Measurements from ENCODE around the gene POM121L2. TPM values are rescaled to one million over a fixed set of nuclear protein-coding genes. Genes with fewer than 3 reads are reported as not detected.

Gene POM121L2
- total and polyA plus RNA-seq, 2 of the 13 experiments (the other 11 are each of a cell fraction or from before 2014, with no cell fraction given) = not detected

DNA sequence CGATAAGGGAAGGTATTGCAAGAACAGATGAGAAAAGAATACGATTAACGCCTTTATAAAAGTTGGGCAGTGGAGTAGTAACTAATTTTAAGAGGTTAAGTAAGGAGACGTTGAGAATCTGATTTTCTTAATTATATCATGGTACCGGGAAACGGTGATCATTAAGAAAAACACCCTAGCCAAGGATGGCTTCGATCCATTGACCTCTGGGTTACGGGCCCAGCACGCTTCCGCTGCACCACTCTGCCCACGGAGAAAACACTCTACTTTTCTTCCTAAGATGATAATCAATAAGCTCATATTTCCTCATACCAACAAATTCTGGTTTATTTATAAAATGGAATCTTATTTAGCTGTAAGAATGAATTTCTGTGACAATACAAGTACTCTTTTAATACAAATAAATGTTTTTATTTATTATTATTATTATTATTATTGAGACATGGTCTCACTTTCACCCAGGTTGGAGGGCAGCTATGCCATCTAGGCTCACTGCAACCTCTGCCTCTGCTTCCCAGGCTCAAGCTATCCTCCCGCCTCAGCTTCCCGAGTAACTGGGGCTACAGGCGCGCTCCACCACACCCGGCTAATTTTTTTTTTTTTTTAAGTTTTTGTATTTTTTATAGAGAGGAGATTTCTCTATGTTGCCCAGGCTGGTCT, 8.3 kb downstream of the POM121L2 start:
- no peaks in the 10 kb centered on the region for H3K36me3 ChIP-seq (replicated peaks in 1 of 2; ENCODE audit: control insufficient read depth in 1 of 2, insufficient read depth in 2 of 2, low read length in 2 of 2)
- H3K79me2 ChIP-seq (ENCODE audit: insufficient read depth, low read length) = no peaks in the 10 kb centered on the region
- H4K20me1 ChIP-seq (ENCODE audit: insufficient read depth, low read length) = no peaks in the 10 kb centered on the region
- 0 out of 5 replicates have a peak, but pooled peaks cover 0 to 1% of the 10 kb centered on the region in 2 experiments for H3K27me3 ChIP-seq (ENCODE audit: control insufficient read depth in 1 of 2, insufficient read depth in 2 of 2, low read length in 2 of 2)
- no peak overlapping the region for H2AFZ ChIP-seq (ENCODE audit: low read length)
- no peak overlapping the region for H3K27ac ChIP-seq (ENCODE audit: extremely low read length, insufficient read depth, low read length)
- no peak for FAIRE-seq
- intact Hi-C loops (cut with micrococcal nuclease; ENCODE audit: unreplicated experiment) (no loop called here), in situ Hi-C loops (cut with HindIII; ENCODE audit: extremely low pct_ligation_motif_present, low pct_unique_long_range_greater_than_20kb) (no loop called here)
- peaks cover 6% of the 10 kb centered on the region; the same call in 1 of the 2 replicates for H3K4me1 ChIP-seq (ENCODE audit: insufficient read depth, low read length)
- H3K9me3 ChIP-seq (ENCODE audit: low read length) = no peaks in the 10 kb centered on the region
- no peak for DNase-seq (ENCODE audit: low spot score)
- 60% methylated on average over 16 of the region's 16 CpGs for WGBS (ENCODE audit: low lambda C conversion rate)
- no peak overlapping the region for H3K4me2 ChIP-seq (ENCODE audit: low read depth, low read length)
- ChIA-PET POLR2A (no interaction called here), CTCF (ENCODE audit: low intra/inter-chr PET ratio, low total read pairs) (no interaction called here)
- TF ChIP-seq, protein P1, sequence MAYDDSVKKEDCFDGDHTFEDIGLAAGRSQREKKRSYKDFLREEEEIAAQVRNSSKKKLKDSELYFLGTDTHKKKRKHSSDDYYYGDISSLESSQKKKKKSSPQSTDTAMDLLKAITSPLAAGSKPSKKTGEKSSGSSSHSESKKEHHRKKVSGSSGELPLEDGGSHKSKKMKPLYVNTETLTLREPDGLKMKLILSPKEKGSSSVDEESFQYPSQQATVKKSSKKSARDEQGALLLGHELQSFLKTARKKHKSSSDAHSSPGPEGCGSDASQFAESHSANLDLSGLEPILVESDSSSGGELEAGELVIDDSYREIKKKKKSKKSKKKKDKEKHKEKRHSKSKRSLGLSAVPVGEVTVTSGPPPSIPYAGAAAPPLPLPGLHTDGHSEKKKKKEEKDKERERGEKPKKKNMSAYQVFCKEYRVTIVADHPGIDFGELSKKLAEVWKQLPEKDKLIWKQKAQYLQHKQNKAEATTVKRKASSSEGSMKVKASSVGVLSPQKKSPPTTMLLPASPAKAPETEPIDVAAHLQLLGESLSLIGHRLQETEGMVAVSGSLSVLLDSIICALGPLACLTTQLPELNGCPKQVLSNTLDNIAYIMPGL (CRISPR knock-in tag; IDR thresholded peaks at IDR 0.05; ENCODE audit: borderline replicate concordance in 1 of 2, low read depth in 1 of 2) = 0 out of 4 replicates have a peak, but pooled peaks of 1 of the 2 experiments have one; percentile 20
- TF ChIP-seq ZNF24 (IDR thresholded peaks at IDR 0.05) = peak; percentile 91
- TF ChIP-seq, protein P2, sequence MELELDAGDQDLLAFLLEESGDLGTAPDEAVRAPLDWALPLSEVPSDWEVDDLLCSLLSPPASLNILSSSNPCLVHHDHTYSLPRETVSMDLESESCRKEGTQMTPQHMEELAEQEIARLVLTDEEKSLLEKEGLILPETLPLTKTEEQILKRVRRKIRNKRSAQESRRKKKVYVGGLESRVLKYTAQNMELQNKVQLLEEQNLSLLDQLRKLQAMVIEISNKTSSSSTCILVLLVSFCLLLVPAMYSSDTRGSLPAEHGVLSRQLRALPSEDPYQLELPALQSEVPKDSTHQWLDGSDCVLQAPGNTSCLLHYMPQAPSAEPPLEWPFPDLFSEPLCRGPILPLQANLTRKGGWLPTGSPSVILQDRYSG (CRISPR knock-in tag; IDR thresholded peaks at IDR 0.05) = no peak
- 0 out of 2 replicates have a peak, but pooled peaks have one; percentile 60 for TF ChIP-seq SSRP1 (CRISPR knock-in tag; IDR thresholded peaks at IDR 0.05)
- TF ChIP-seq, protein P3, sequence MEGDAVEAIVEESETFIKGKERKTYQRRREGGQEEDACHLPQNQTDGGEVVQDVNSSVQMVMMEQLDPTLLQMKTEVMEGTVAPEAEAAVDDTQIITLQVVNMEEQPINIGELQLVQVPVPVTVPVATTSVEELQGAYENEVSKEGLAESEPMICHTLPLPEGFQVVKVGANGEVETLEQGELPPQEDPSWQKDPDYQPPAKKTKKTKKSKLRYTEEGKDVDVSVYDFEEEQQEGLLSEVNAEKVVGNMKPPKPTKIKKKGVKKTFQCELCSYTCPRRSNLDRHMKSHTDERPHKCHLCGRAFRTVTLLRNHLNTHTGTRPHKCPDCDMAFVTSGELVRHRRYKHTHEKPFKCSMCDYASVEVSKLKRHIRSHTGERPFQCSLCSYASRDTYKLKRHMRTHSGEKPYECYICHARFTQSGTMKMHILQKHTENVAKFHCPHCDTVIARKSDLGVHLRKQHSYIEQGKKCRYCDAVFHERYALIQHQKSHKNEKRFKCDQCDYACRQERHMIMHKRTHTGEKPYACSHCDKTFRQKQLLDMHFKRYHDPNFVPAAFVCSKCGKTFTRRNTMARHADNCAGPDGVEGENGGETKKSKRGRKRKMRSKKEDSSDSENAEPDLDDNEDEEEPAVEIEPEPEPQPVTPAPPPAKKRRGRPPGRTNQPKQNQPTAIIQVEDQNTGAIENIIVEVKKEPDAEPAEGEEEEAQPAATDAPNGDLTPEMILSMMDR (CRISPR knock-in tag; IDR thresholded peaks at IDR 0.05) = no peak
- TF ChIP-seq MAF1 (CRISPR knock-in tag; IDR thresholded peaks at IDR 0.05; ENCODE audit: borderline replicate concordance) = 0 out of 2 replicates have a peak, but pooled peaks have one; percentile 77
- H3K9ac ChIP-seq (ENCODE audit: insufficient read depth, low read depth, low read length) = no peak overlapping the region
- ATAC-seq = no peak
- no peak overlapping the region for H3K4me3 ChIP-seq (replicated peaks in 1 of 3; ENCODE audit: insufficient read depth in 1 of 3, low read depth in 2 of 3, low read length in 3 of 3)
- no TSS peak for BruUV-seq (replicated peaks)

All from HepG2 (cell line).